Activated CD4-positive, alpha-beta memory T cell treated with anti-CD3 and anti-CD28 coated beads, Interleukin-2, amount 10 ng/mL, durations not matched to agents 7 days and 5 days (primary cell): ENCODE results near the gene ZNF777. TPM values are rescaled to one million over a fixed set of nuclear protein-coding genes. Genes with fewer than 3 reads are reported as not detected.
"Not testable (repeated sequence)": the region's sequence is repeated elsewhere in the genome, so short reads cannot be mapped to it uniquely, and the experiment has no call there.

Source experiments
- CTCF ChIA-PET: fragments of 350-600 bp; sonication (Branson Sonifier 250); formaldehyde crosslinking; loops from one replicate; lab custom pipeline; 2021; ENCODE audit warnings: antibody characterized with exemption, inconsistent platforms; lab: Charles Lee
- POLR2A ChIA-PET: fragments of 350-600 bp; sonication (Branson Sonifier 250); formaldehyde crosslinking; loops from one replicate; lab custom pipeline; 2021; ENCODE audit warnings: antibody characterized with exemption; lab: Charles Lee
- DNase-seq: peaks from one replicate; pipeline ENCODE4 v3.0.0-alpha.2; 2020
- H3K27ac Mint-ChIP-seq: one replicate; pipeline ENCODE4 v1.8.0; 2021; ENCODE audit warnings: mild to moderate bottlenecking, mixed read lengths
- H3K27me3 Mint-ChIP-seq: one replicate; pipeline ENCODE4 v1.8.0; 2021; ENCODE audit warnings: mixed read lengths
- H3K36me3 Mint-ChIP-seq: one replicate; pipeline ENCODE4 v1.8.0; 2021; ENCODE audit warnings: low read depth, mixed read lengths
- H3K4me1 Mint-ChIP-seq: one replicate; pipeline ENCODE4 v1.8.0; 2021; ENCODE audit warnings: mixed read lengths
- H3K4me3 Mint-ChIP-seq: one replicate; pipeline ENCODE4 v1.8.0; 2021; ENCODE audit warnings: mild to moderate bottlenecking, mixed read lengths
- H3K9me3 Mint-ChIP-seq: one replicate; pipeline ENCODE4 v1.8.0; 2021; ENCODE audit warnings: mixed read lengths
- total RNA-seq, 2 experiments: library from RNA; stranded (reverse); gene quantifications; one replicate each; pipeline ENCODE4 v1.2.3, GENCODE V29; 2021

ZNF777 gene
- total RNA-seq, 2 experiments from 2014 or later, result 11.7 to 11.8 TPM

DNA sequence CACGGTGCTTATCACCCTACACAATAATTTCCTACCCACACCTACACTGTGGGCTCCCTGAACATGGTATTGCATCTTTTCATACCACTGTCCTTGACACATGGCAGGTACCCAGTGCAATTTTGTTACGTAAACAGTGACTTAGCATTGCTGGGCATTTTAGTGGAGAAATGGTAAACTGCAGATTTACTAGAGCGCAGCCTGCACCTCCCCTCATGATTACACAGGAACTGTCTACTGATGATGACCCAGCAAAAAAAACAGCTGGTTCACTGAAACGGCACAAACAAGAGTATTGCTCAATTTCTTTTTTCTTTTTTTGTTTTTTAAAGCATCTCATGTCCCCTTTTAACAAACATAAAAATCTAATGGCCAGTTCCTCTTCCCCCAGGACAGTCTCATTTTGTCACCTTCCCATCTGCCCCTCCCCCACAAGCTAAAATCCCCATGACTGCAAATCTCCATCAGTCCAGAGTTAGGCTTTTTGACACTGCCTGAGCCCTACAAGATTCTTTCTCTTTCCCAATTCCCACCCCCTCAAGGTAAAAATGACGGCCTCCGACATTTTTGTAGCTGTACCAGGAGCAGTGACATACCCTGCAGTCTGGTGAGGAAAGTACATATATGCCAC is 34.0 kb upstream of the ZNF777 start:
- Mint-ChIP-seq H3K36me3 (peaks cover 55% of the 10 kb centered on the region), H3K4me1 (peaks cover 33% of the 10 kb centered on the region), H3K4me3 (no peak overlapping the region), H3K27ac (no peak overlapping the region), H3K9me3 (no peaks in the 10 kb centered on the region), H3K27me3 (peaks cover 4% of the 10 kb centered on the region)
- ChIA-PET POLR2A (interaction anchor here (0.9 to 1.1 kb wide), 2 partner anchors 9 to 72 kb away, joined by 3 to 4 read pairs; no protein-coding TSS in a partner anchor), CTCF (interaction anchor here (0.8 to 2.5 kb wide), 5 partner anchors 34 to 300 kb away, joined by 3 to 10 read pairs (median 4); partner anchors contain the start of genes ZNF282 and ZNF777)
- DNase-seq, result no peak

DNA sequence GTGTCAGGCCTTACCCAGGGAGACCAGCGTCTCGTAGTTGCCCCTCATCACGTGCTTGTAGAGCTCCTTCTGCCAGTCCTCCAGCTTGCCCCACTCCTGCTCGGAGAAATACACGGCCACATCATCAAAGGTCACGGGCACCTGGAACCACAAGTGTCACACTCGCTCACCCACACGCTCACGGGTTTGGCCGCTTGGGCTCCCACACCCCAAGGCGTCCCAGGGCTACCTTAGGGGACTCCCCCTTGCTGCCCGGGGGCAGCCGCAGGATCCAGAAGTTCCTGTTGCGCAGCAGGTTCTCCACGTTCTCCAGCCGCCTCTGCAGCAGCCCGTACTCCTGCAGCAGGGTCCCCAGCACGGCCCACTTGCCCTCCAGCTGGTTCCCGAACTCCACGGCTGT is 33.1 kb upstream of the ZNF777 start:
- H3K27me3 Mint-ChIP-seq, CTCF ChIA-PET, H3K4me3 Mint-ChIP-seq, DNase-seq, H3K9me3 Mint-ChIP-seq, POLR2A ChIA-PET, H3K27ac Mint-ChIP-seq: not testable (repeated sequence)
- peaks cover 62% of the 10 kb centered on the region for H3K36me3 Mint-ChIP-seq
- peaks cover 29% of the 10 kb centered on the region for H3K4me1 Mint-ChIP-seq

DNA sequence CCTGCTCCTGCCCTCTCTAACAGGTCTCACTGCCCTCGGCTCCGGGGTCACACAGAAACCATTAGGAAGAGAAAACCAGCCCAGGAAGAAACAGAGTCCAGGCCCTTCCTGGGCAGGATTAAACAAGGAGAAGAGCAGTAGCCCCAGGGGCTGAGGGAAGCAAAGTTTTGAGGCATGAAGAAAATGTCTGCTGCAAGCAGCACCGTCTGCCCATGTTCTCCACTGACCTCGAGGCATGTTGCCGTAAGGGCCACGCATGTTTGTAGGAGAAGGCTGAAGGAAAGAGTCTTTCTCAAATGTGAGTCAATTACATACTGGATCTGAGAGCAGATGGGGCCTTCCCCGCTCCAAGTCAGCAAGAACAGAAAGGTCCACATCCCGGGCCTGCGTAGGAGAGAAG is 32.5 kb upstream of the ZNF777 start:
- Mint-ChIP-seq H3K9me3 (no peaks in the 10 kb centered on the region), H3K4me3 (no peak overlapping the region), H3K36me3 (peaks cover 68% of the 10 kb centered on the region), H3K4me1 (peaks cover 29% of the 10 kb centered on the region), H3K27me3 (no peaks in the 10 kb centered on the region), H3K27ac (no peak overlapping the region)
- ChIA-PET CTCF (no interaction called here), POLR2A (no interaction called here)
- DNase-seq, result no peak

DNA sequence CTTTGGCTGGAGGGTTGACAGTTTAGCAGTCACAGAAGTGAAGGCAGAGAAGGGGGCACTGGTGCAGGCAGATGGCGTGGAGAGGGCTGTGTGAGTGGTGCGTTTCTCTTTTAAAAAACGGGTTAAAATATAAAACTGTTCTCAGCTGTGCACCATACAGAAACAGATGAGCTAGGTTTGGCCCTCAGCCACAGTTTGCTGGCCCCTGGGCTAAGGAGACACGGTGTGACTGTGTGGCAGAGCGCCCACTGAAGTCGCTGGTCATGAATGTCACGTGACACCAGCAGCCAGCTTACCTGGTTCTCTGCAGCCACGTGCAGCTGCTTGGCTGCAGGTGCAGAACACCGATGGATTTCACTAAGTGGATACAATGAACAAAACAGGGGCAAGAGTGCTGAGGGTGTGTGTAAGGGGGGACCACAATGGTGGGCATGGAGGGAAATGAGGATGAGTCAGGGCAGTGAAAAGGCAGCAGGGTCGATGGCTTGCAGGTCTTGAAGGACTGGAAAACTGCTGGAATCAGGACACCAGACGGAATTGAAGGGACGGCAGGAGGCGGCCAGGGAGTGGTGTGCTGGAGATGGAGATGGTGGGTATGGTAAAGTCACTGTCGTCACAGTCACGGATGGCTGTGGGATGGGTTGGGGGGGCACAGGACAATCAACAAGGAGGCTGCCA is 29.4 kb upstream of the ZNF777 start:
- H3K9me3 Mint-ChIP-seq, result no peaks in the 10 kb centered on the region
- no peak overlapping the region for H3K4me3 Mint-ChIP-seq
- no peak overlapping the region for H3K27ac Mint-ChIP-seq

DNA sequence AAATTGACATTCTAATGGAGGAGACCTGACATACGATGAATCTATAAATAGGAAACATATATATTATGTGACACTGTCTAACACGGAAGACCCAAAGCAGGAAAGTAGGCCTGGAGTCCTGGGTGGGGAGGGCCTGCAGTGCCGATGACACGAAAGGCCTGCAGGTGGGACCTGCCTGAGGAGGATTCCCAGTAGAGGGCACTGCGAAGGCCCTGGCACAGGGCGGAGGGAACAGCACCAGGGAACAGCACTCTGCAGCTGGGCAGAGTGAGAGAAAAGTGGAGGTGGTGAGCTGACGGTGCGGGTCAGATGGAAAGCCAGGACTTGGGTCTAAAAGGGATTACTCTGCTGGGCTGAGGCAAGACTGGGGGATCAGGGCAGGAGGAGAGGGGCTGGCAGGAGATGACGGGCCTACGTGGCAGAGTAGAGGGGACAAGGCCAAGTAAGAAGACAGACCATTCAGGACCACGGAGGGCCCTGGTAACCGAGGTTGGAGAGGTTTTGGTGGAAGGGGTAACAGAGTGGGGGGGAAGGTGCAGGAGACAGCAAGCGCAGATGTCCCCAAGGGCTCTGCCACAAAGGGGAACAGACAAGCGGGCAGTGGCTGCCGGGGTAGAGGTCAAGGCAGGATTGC is 28.6 kb upstream of the ZNF777 start:
- no peaks in the 10 kb centered on the region for H3K27me3 Mint-ChIP-seq
- no peak overlapping the region for H3K4me3 Mint-ChIP-seq
- peaks cover 84% of the 10 kb centered on the region for H3K36me3 Mint-ChIP-seq
- peaks cover 2% of the 10 kb centered on the region for H3K4me1 Mint-ChIP-seq
- no peak overlapping the region for H3K27ac Mint-ChIP-seq
- ChIA-PET POLR2A (no interaction called here), CTCF (no interaction called here)
- DNase-seq, result no peak
- no peaks in the 10 kb centered on the region for H3K9me3 Mint-ChIP-seq

More for the DNA sequence above, 29.4 kb upstream of the ZNF777 start:
- DNase-seq, result no peak
- Mint-ChIP-seq H3K36me3 (peaks cover 87% of the 10 kb centered on the region), H3K4me1 (peaks cover 10% of the 10 kb centered on the region), H3K27me3 (no peaks in the 10 kb centered on the region)
- CTCF ChIA-PET, result no interaction called here
- POLR2A ChIA-PET, result interaction anchor here (0.6 kb wide), 1 partner anchor 10 kb away, joined by 3 read pairs; no protein-coding TSS in a partner anchor

DNA sequence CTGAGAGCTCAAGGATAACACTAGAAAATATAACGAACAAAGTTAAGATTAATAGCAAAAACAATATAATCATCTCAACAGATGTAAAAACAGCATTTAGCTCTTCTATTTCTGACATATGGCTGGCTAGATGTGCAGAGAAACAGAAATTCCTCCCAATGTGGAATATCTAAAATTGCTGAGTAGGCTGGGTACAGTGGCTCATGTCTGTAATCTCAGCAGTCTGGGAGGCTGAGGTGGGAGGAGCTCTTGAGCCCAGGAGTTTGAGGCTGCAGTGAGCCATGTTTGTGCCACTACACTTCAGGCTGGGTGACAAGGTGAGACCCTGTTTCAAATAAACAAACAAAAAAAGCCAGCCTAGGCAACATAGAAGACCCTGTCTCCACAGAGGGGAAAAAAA is 18.7 kb upstream of the ZNF777 start:
- no peaks in the 10 kb centered on the region for H3K4me1 Mint-ChIP-seq
- H3K4me3 Mint-ChIP-seq, result no peak overlapping the region
- POLR2A ChIA-PET, result interaction anchor here (0.7 to 1.7 kb wide), 2 partner anchors 11 to 20 kb away, joined by 3 to 4 read pairs; no protein-coding TSS in a partner anchor
- no peaks in the 10 kb centered on the region for H3K27me3 Mint-ChIP-seq
- CTCF ChIA-PET, result no interaction called here
- peaks cover 5% of the 10 kb centered on the region for H3K9me3 Mint-ChIP-seq
- no peak for DNase-seq
- H3K36me3 Mint-ChIP-seq, result peaks cover 54% of the 10 kb centered on the region
- H3K27ac Mint-ChIP-seq, result no peak overlapping the region

DNA sequence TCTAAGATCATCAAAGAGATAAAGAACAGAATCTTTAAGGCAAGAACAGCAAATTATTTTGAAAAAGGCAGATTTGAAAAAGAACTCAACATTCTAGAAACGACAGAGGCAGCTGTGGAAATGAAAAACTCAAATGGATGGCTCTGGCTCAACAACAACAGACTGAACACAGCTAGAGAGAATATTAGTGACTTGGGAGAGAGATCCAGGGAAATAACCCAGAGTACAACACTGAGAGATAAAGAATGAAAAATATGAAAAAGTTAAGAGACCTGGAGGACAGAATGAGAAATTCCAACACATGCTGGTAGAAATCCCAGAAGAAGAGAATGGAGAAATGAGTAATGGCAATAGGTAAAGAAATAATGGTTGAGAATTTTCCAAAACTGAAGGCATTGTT is 17.9 kb upstream of the ZNF777 start:
- no peaks in the 10 kb centered on the region for H3K4me1 Mint-ChIP-seq
- ChIA-PET CTCF (no interaction called here), POLR2A (no interaction called here)
- no peak overlapping the region for H3K4me3 Mint-ChIP-seq
- no peak overlapping the region for H3K27ac Mint-ChIP-seq
- no peak for DNase-seq
- peaks cover 56% of the 10 kb centered on the region for H3K36me3 Mint-ChIP-seq
- peaks cover 5% of the 10 kb centered on the region for H3K9me3 Mint-ChIP-seq
- no peaks in the 10 kb centered on the region for H3K27me3 Mint-ChIP-seq

DNA sequence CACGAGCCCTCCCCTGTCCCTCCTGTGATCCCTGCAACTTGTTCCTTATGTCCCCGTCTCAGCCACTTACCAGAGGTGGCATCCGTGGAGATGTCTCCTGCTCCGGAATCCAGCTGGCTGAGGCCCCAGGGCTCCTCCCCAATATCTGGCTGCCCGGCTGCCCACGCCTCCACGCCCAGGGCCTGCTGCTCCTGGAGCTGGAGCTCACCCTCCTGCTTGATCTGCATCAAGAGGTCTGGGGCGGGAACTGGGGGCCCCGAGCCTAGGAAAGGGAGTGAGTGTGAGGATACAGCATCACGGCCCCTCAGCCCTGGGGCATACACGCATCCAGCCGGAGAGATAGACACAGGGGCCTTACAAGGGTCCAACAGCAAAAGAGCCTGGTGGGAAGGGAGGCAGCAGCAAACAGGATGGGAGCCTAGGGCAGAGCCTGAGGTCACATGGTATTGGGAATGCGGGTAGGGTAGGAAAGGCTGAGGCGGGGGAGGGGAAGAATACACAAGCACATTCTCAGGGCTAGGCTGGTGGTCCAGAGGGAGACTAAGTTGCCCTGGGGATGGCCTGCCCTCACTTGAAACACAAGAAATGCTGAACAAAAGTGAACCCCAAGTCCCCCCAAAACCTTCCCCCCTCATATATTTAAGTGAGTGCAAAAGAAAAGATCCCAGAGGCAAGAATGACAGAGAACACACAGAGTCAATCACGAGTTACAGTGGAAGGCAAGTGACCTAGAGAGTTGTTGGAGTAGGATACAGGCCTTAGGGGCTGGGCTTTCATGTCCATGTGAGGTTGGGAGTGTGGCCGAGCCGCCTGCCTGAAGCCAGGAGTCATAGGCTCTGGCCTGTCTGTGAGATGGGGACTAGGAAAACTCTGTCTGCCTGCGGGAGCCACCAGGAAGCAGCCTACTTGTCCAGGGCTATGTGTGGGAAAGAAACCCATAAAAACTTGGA is 16.9 kb upstream of the ZNF777 start:
- no peak overlapping the region for H3K4me3 Mint-ChIP-seq
- ChIA-PET POLR2A (no interaction called here), CTCF (no interaction called here)
- no peaks in the 10 kb centered on the region for H3K27me3 Mint-ChIP-seq
- no peak overlapping the region for H3K27ac Mint-ChIP-seq
- no peaks in the 10 kb centered on the region for H3K4me1 Mint-ChIP-seq
- peaks cover 5% of the 10 kb centered on the region for H3K9me3 Mint-ChIP-seq
- no peak for DNase-seq
- H3K36me3 Mint-ChIP-seq, result peaks cover 64% of the 10 kb centered on the region

DNA sequence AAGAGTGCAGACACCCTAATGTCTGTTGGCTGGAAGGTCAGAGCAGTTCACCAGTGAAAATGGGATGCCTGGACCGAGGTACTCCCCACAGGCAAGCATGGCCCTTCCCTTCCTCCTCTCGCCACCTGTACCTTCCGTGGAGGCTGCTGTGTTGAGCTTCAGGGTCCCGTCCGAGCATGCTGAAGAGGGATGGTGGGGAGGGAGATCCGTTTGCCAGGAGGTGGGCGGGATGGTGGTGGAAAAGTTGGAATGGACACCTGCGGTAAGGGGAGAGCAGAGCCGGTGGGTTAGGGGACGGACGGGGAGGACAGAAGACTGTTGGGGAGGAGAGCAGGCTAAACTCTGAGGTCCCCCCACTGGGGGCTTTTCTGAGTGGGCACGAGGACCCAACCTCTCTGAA is 15.9 kb upstream of the ZNF777 start:
- peaks cover 69% of the 10 kb centered on the region for H3K36me3 Mint-ChIP-seq

DNA sequence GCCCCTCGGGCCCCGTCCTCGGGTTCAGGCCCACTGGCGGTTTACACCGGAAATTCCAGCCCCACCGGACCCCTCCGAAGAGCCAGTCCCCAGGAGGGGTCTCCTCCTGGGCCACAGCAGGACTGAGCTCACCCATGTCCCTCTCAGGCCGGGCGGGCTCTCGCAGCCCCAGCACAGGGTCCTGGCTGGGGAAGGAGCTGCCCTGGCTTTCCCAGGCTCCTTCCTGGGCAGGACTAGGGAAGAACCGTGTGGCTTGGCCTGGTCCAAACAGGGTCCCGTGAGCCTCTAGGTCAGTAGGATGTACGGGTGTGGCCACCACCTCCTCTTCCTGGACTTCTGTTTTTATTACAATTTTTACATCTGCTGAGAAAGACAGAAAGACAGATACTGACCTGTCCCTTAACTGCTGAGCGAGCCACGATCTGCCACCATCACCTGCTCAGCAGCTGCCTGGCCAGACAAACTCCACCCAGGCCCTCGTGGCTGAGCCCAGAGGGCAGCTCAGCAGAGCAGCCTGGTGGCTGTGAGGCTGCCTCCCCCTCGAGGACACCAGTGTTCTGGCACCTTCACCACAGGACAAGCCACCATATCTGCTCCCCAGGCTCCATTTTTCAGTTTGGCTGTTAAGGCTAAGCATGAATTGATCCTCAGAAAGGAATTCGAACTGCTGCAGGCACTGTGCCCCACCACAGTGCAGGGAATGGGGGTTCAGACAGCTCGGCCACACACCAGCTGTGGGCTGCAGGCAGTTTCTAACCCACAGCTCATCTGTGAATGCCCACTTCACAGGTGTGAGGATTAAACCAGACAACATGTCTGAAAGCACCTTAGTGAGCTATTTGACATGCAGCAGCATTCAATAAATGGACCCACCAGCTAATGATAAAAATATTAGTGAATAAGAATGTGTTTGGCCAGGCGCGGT is 14.5 kb upstream of the ZNF777 start:
- Mint-ChIP-seq H3K27me3 (no peaks in the 10 kb centered on the region), H3K9me3 (peaks cover 5% of the 10 kb centered on the region), H3K4me1 (no peaks in the 10 kb centered on the region), H3K4me3 (no peak overlapping the region), H3K27ac (no peak overlapping the region), H3K36me3 (peaks cover 68% of the 10 kb centered on the region)
- DNase-seq, result no peak
- ChIA-PET CTCF (interaction anchor here (0.6 to 1.3 kb wide), 3 partner anchors 10 to 148 kb away, joined by 3 to 4 read pairs (median 3); no protein-coding TSS in a partner anchor), POLR2A (interaction anchor here (1.2 kb wide), 1 partner anchor 214 kb away, joined by 3 read pairs; no protein-coding TSS in a partner anchor)

More for the DNA sequence above, 15.9 kb upstream of the ZNF777 start:
- ChIA-PET CTCF (interaction anchor here (1.3 kb wide), 1 partner anchor 16 kb away, joined by 4 read pairs; no protein-coding TSS in a partner anchor), POLR2A (no interaction called here)
- Mint-ChIP-seq H3K4me1 (no peaks in the 10 kb centered on the region), H3K27me3 (no peaks in the 10 kb centered on the region), H3K27ac (no peak overlapping the region), H3K4me3 (no peak overlapping the region), H3K9me3 (peaks cover 5% of the 10 kb centered on the region)
- no peak for DNase-seq

DNA sequence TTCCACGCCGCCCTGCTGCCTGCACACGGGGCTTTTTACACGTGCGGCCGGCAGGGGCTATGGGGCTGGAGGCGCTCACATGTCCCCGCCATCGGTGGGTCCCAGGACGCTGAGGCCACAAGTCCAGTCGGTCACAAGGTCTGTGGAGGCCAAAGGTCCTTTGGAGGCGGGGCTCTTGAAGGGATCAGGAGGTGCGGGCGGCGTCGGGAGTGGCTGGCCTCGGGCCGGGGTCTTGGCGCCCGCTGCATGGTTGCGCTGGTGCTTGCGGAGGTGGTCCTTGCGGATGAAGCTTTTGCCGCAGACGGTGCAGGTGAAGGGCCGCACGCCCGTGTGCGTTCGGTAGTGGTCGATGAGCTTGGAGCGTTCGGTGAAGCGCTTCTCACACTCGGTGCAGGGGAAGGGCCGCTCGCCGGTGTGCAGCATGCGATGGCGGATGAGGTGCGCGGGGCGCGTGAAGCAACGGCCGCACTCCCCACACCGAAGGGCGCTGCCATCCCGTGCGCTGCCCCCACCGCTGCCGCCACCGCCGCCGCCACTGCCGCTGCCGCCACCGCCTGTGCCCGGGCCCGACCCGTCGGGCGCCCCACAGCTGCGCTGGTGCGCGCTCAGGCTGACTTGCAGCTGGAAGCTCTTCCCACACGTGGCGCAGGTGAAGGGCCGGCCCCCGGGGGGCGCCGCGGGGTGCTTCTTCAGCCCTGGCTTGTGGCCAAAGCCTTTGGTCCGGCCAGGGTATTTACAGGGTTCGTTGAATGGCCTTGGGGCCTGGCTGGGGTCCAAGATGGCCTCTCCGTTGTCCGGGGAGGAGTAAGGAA is 13.7 kb upstream of the ZNF777 start:
- DNase-seq, result no peak
- Mint-ChIP-seq H3K4me1 (no peaks in the 10 kb centered on the region), H3K36me3 (peaks cover 63% of the 10 kb centered on the region), H3K9me3 (peaks cover 5% of the 10 kb centered on the region), H3K27me3 (no peaks in the 10 kb centered on the region), H3K4me3 (no peak overlapping the region), H3K27ac (no peak overlapping the region)
- POLR2A ChIA-PET, result interaction anchor here (1.2 kb wide), 1 partner anchor 213 kb away, joined by 3 read pairs; no protein-coding TSS in a partner anchor
- CTCF ChIA-PET, result interaction anchor here (0.5 to 0.9 kb wide), 2 partner anchors 9 to 61 kb away, joined by 3 read pairs; no protein-coding TSS in a partner anchor
